NCI-H187 treated with DMSO at 0.1 percent for 48 hours (cell line): Measurements from ENCODE around the gene PPM1N.
A peak's percentile ranks its signal among the peaks of the same experiment; 100 is the strongest.
"Not testable (repeated sequence)": the region's sequence is repeated elsewhere in the genome, so short reads cannot be mapped to it uniquely, and the experiment has no call there.

Source experiments
- DNase-seq: peaks from one replicate; lab custom pipeline; 2025; lab: John Stamatoyannopoulos, UW

PPM1N gene

GRCh38 chr19:45508861-45509691 lies 10.8 kb downstream of the PPM1N start:
- no peak for DNase-seq

GRCh38 chr19:45509692-45510015 lies 11.4 kb downstream of the PPM1N start:
- DNase-seq: no peak

GRCh38 chr19:45510352-45510751 lies 12.1 kb downstream of the PPM1N start:
- not testable (repeated sequence) for DNase-seq

GRCh38 chr19:45511074-45511473 lies 12.8 kb downstream of the PPM1N start:
- DNase-seq: no peak

- no peak for DNase-seq
Observed at GRCh38 chr19:45512881-45513483, 14.7 kb downstream of the PPM1N start.

GRCh38 chr19:45514376-45515051 lies 16.3 kb downstream of the PPM1N start:
- no peak for DNase-seq

- no peak for DNase-seq
Observed at GRCh38 chr19:45515081-45515624, 16.9 kb downstream of the PPM1N start.

GRCh38 chr19:45515807-45516401 lies 17.7 kb downstream of the PPM1N start:
- DNase-seq: no peak

- no peak for DNase-seq
Observed at GRCh38 chr19:45517238-45517637, 19.0 kb downstream of the PPM1N start.

GRCh38 chr19:45517641-45518468 lies 19.6 kb downstream of the PPM1N start:
- DNase-seq: no peak

GRCh38 chr19:45518469-45518826 lies 20.2 kb downstream of the PPM1N start:
- DNase-seq: no peak

GRCh38 chr19:45522010-45522941 lies 24.0 kb downstream of the PPM1N start:
- no peak for DNase-seq

GRCh38 chr19:45523642-45524256 lies 25.5 kb downstream of the PPM1N start:
- DNase-seq: peak; percentile 89

- DNase-seq: no peak
Observed at GRCh38 chr19:45524575-45525129, 26.4 kb downstream of the PPM1N start.

- DNase-seq: no peak
Observed at GRCh38 chr19:45526143-45526542, 27.9 kb downstream of the PPM1N start.

- no peak for DNase-seq
Observed at GRCh38 chr19:45526971-45527370, 28.7 kb downstream of the PPM1N start.

- no peak for DNase-seq
Observed at GRCh38 chr19:45527731-45528130, 29.5 kb downstream of the PPM1N start.

GRCh38 chr19:45528149-45528743 lies 30.0 kb downstream of the PPM1N start:
- DNase-seq: no peak

- peak; percentile 14 for DNase-seq
Observed at GRCh38 chr19:45528744-45529419, 30.6 kb downstream of the PPM1N start.
